RWPE1 (cell line): ENCODE results near the gene IL2RA.
"Not testable (repeated sequence)": the region's sequence is repeated elsewhere in the genome, so short reads cannot be mapped to it uniquely, and the experiment has no call there.

Source experiments
- CTCF ChIA-PET: fragments of 350-600 bp; sonication (Branson Sonifier 250); formaldehyde crosslinking; extraction: SDS; loops from one replicate; lab custom pipeline; 2021; lab: Yijun Ruan, JAX
- POLR2A ChIA-PET: fragments of 400-600 bp; formaldehyde crosslinking; extraction: SDS; loops from one replicate; lab custom pipeline; 2020; ENCODE audit warnings: antibody characterized with exemption; ENCODE audit not compliant: low non-redundant PET; lab: Yijun Ruan, JAX
- DNase-seq: peaks from one replicate; pipeline ENCODE4 v3.0.0; 2012; ENCODE audit warnings: low spot score
- H3K27ac ChIP-seq: fragments of 450-650 bp; 2 replicates; pipeline ENCODE4 v1.5.1; 2017
- TF ChIP-seq, protein P1 (sequence below): fragments of 450-650 bp; conservative IDR thresholded peaks from 2 replicates; pipeline ENCODE4 v1.5.1; 2017; ENCODE audit warnings: low read depth, mild to moderate bottlenecking

IL2RA gene

DNA sequence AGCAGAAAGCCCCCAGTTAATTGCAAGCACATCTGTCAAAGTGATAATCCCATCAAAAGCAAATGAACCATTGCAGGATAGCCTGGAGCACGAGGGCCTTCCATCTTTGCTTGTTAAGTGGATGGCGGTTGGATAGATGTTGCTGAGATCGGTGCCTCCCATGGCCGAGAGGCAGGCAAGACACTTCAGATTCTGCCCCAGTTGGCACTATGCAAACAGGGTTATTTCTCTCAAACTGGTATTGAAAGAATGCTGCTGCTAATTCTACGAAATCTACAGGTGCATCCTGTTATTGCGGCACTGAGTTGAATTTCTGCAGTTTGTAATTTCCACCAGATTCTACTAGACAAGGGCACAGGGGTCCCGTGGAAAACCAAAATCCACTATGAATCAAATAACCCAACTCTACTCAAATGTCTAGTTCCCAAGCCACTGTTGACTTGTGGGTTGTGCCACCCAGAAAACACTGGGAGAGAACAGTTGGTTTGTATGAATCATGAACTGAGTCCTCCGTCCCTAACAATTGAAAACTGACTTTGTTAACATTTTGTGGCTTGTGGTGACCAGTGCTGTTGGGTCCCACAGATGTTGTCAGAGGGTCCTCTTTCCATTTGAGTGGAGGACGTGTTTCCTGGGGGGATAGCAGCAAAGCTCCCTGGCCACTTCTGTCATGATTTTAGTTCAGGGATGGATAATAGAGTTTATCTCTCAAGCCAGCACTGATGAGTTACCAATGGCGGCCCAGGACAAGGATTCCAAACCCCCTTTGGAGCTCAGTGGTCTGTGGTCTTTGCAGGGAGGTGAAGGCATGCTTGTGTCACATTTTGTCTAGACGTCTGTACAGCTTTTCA lies 7.1 kb upstream of the IL2RA start:
- H3K27ac ChIP-seq: no peak overlapping the region
- DNase-seq: no peak
- ChIA-PET POLR2A (interaction anchor here (0.6 kb wide), 1 partner anchor 183 kb away, joined by 4 read pairs; no protein-coding TSS in a partner anchor), CTCF (interaction anchor here (0.6 kb wide), 1 partner anchor 16 kb away, joined by 3 read pairs; no protein-coding TSS in a partner anchor)
- TF ChIP-seq, protein P1, sequence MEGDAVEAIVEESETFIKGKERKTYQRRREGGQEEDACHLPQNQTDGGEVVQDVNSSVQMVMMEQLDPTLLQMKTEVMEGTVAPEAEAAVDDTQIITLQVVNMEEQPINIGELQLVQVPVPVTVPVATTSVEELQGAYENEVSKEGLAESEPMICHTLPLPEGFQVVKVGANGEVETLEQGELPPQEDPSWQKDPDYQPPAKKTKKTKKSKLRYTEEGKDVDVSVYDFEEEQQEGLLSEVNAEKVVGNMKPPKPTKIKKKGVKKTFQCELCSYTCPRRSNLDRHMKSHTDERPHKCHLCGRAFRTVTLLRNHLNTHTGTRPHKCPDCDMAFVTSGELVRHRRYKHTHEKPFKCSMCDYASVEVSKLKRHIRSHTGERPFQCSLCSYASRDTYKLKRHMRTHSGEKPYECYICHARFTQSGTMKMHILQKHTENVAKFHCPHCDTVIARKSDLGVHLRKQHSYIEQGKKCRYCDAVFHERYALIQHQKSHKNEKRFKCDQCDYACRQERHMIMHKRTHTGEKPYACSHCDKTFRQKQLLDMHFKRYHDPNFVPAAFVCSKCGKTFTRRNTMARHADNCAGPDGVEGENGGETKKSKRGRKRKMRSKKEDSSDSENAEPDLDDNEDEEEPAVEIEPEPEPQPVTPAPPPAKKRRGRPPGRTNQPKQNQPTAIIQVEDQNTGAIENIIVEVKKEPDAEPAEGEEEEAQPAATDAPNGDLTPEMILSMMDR: no peak

DNA sequence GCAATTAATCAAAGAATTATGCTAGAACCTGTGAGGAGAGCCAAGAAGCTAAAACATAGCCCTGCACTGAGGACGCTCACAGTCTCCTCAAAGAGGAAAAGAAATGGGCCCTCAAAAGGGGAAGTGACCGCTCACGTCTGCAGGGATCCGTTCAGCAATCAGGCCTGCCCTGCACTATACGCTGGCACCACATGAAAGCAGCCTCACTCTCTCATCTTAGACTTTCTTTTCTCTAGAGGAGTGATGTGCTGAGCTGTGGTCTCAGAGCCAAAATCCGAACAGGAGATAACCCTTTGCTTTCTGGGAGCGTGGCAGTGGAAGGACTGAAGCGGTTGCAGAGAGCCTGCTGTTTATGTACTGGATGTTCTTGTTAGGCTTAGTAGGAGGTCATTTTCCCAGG lies 6.3 kb upstream of the IL2RA start:
- TF ChIP-seq, protein P1: no peak
- H3K27ac ChIP-seq: no peak overlapping the region
- DNase-seq: no peak
- CTCF ChIA-PET: no interaction called here
- POLR2A ChIA-PET: no interaction called here

DNA sequence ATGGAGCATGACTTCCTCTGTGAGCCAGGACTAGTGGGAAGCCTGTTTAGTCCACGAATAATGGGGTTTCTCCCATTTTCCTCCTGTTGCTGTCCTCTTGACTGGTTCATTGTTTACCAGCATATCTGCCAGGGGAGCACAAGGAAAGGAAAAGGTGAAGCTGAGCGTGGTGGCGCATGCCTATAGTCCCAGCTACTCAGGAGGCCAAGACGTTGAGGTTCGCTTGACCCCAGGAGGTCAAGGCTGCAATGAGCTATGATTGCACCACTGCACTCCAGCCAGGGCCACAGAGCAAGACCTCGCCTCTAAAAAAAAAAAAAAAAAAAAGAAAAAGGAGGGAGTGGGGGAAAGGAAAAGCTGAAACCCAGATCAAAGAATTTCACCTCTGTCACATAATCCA lies 5.8 kb upstream of the IL2RA start:
- DNase-seq: no peak
- CTCF ChIA-PET: no interaction called here
- no peak overlapping the region for H3K27ac ChIP-seq
- POLR2A ChIA-PET: no interaction called here
- TF ChIP-seq, protein P1: no peak

DNA sequence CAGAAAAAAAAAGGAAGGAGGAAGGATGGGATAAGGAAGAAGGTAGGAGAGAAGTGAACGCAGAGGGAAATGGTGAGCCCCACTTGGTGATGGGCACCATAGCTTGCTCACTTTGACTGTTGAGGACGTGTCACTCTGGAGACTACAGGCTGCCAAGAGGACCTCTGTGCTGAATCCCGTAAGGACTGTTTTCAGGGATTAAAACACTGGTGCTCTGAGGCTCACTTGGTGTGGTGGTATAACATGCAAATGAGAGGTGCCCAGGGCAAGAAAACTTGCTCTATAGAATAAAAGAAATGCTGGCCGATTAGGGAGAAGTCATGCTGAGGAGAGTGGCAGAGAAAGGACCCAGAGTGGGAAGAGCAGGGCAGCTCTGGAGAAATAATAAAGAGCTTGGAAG lies 5.3 kb upstream of the IL2RA start:
- no peak overlapping the region for H3K27ac ChIP-seq
- ChIA-PET CTCF (no interaction called here), POLR2A (no interaction called here)
- TF ChIP-seq, protein P1: no peak
- DNase-seq: no peak

DNA sequence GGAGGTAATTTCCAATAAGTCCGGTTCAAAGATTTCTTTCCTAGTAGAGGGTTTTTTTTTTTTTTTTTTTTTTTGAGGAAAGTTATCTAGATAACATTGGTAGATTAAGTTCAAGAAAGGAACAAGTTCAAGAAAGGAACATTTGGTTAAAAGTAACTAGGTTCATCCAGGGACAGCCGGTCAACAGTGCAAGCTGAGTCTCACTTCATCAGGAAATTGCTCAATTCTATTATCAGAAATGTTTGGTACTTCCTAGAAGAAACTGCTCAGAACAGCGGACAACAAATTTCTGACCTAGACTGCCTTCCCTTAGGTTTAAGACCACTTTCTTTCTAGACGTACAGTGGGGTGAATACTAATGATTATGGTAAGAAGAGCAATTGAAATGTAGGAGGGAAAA lies 3.7 kb upstream of the IL2RA start:
- TF ChIP-seq, protein P1: no peak
- ChIA-PET POLR2A (no interaction called here), CTCF (no interaction called here)
- no peak for DNase-seq
- H3K27ac ChIP-seq: no peak overlapping the region

DNA sequence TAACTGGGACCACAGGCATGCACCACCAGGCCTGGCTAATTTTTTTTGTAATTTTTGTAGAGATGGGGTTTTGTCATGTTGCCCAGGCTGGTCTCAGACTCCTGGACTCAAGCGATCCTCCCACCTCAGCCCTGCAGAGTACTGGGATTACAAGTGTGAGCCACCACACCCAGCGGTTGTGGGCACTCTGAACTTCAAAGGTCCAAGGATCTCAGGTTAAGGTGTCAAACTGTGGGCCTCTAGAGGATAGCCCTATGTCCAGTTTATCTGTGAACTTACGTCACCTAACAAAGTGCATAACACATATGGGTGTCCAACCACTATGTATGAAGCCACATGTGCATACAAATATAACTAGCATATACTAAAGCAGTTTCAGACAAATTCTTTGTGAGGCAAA lies 3.2 kb upstream of the IL2RA start:
- no peak for DNase-seq
- H3K27ac ChIP-seq: no peak overlapping the region
- ChIA-PET POLR2A (no interaction called here), CTCF (no interaction called here)
- TF ChIP-seq, protein P1: no peak

DNA sequence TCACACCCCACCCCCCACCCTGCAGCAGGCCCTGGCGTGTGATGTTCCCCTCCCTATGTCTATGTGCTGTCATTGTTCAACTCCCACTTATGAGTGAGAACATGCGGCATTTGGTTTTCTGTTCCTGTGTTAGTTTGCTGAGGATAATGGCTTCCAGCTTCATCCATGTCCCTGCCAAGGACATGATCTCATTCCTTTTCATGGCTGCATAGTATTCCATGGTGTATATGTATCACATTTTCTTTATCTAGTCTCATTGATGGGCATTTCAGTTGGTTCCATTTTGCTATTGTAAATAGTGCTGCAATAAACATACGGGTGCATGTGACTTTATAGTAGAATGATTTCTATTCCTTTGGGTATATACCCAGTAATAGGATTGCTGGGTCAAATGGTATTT lies 2.6 kb upstream of the IL2RA start:
- POLR2A ChIA-PET, H3K27ac ChIP-seq, CTCF ChIA-PET, DNase-seq: not testable (repeated sequence)
